ENCODE measurements around the gene OCA2.

OCA2 gene

DNA sequence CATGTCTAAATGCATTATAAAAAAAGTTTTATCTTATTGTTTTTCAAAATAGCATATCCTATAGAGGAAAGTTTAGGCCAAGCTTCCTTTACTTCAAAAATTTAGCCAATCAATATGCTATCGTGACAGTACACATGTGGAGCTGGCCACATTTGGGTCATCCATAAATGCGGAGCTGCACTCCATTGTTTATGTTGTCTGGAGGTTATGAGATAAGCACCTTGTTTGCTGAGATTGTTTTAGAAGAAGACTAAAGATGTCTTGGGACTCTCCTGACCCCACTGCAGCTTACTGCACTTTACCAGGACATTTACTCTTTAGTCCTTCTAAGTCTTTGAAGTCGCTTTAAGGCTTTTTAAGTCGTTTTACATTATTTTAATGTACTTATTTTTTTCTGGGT, 265.9 kb downstream of the OCA2 start:
- no peaks in the 10 kb centered on the region for H3K79me1 ChIP-seq (ENCODE audit: low read length)
- no peak overlapping the region for H3K14ac ChIP-seq (ENCODE audit: low read length)
- no peak overlapping the region for H2AK5ac ChIP-seq (ENCODE audit: low read length)
- no peaks in the 10 kb centered on the region for H3K27me3 ChIP-seq (ENCODE audit: insufficient read depth, low read length)
- H3K4me2 ChIP-seq (ENCODE audit: low read length) = no peak overlapping the region
- H3K79me2 ChIP-seq (ENCODE audit: control insufficient read depth, insufficient read depth, low read length, poor library complexity) = no peaks in the 10 kb centered on the region
- no peak overlapping the region for H3K4me3 ChIP-seq (ENCODE audit: low read depth, low read length)
- no peak overlapping the region for H4K8ac ChIP-seq (ENCODE audit: low read depth, low read length)
- H3K23ac ChIP-seq (ENCODE audit: low read length) = no peak overlapping the region
- DNase-seq = no peak
- H3K9me3 ChIP-seq (ENCODE audit: insufficient read depth, low read depth, low read length) = no peaks in the 10 kb centered on the region
- no peak overlapping the region for H2BK120ac ChIP-seq (ENCODE audit: insufficient read depth, low read length, poor library complexity)
- no peak overlapping the region for H3K9ac ChIP-seq (ENCODE audit: low read length)
- no peak overlapping the region for H4K12ac ChIP-seq (ENCODE audit: low read depth, low read length)
- no peaks in the 10 kb centered on the region for H3K4me1 ChIP-seq (ENCODE audit: control insufficient read depth in 1 of 2, insufficient read depth in 2 of 2, low read length in 2 of 2)
- H4K91ac ChIP-seq (ENCODE audit: low read depth, low read length) = no peak overlapping the region
- H3K36me3 ChIP-seq (ENCODE audit: control insufficient read depth in 1 of 2, insufficient read depth in 2 of 2, low read length in 2 of 2) = no peaks in the 10 kb centered on the region
- no peak overlapping the region for H3K27ac ChIP-seq (ENCODE audit: low read depth, low read length)
- H2AFZ ChIP-seq (ENCODE audit: insufficient read depth, low read length, poor library complexity) = no peak overlapping the region
- no peak overlapping the region for H3K4ac ChIP-seq (ENCODE audit: low read depth, low read length)
- no peak overlapping the region for H3K18ac ChIP-seq (ENCODE audit: low read length)
- H2BK5ac ChIP-seq (ENCODE audit: low read depth, low read length, poor library complexity) = no peak overlapping the region
- no CpG with 5 or more reads among the region's 4 CpGs for WGBS (ENCODE audit: extremely low coverage, insufficient coverage, insufficient read length)
- no peak overlapping the region for H2BK12ac ChIP-seq (ENCODE audit: low read length)

DNA sequence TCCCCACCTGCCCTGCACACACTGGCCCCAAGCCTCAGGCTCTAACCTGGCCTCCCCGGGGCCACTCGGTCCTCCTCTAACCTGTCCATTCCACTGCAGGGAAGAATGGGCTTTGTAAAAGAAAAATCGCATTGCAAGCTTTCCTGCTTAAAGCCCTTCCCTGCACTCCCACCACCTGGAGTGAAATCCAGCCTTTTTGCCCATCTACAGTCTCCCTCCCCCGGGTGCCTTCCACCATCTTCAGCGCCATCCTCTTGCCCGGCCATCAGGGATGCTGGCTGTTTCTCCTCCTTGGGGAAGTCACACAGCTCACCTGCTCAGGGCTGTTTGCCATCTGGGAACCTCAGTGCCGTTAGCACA, 266.9 kb downstream of the OCA2 start:
- Histone ChIP-seq H3K4me2 (ENCODE audit: low read length) (no peak overlapping the region), H3K36me3 (ENCODE audit: control insufficient read depth in 1 of 2, insufficient read depth in 2 of 2, low read length in 2 of 2) (no peaks in the 10 kb centered on the region), H2AFZ (ENCODE audit: insufficient read depth, low read length, poor library complexity) (no peak overlapping the region), H2BK12ac (ENCODE audit: low read length) (no peak overlapping the region), H3K27me3 (ENCODE audit: insufficient read depth, low read length) (no peaks in the 10 kb centered on the region), H3K4me1 (ENCODE audit: control insufficient read depth in 1 of 2, insufficient read depth in 2 of 2, low read length in 2 of 2) (no peaks in the 10 kb centered on the region), H3K27ac (ENCODE audit: low read depth, low read length) (no peak overlapping the region), H2AK5ac (ENCODE audit: low read length) (no peak overlapping the region), H3K4me3 (ENCODE audit: low read depth, low read length) (no peak overlapping the region), H3K79me1 (ENCODE audit: low read length) (no peaks in the 10 kb centered on the region), H3K9ac (ENCODE audit: low read length) (no peak overlapping the region), H3K23ac (ENCODE audit: low read length) (no peak overlapping the region), H2BK120ac (ENCODE audit: insufficient read depth, low read length, poor library complexity) (no peak overlapping the region), H3K18ac (ENCODE audit: low read length) (no peak overlapping the region), H4K91ac (ENCODE audit: low read depth, low read length) (no peak overlapping the region), H3K9me3 (ENCODE audit: insufficient read depth, low read depth, low read length) (no peaks in the 10 kb centered on the region), H3K14ac (ENCODE audit: low read length) (no peak overlapping the region), H3K4ac (ENCODE audit: low read depth, low read length) (no peak overlapping the region), H4K8ac (ENCODE audit: low read depth, low read length) (no peak overlapping the region), H3K79me2 (ENCODE audit: control insufficient read depth, insufficient read depth, low read length, poor library complexity) (no peaks in the 10 kb centered on the region), H2BK5ac (ENCODE audit: low read depth, low read length, poor library complexity) (no peak overlapping the region), H4K12ac (ENCODE audit: low read depth, low read length) (no peak overlapping the region)
- WGBS (ENCODE audit: extremely low coverage, insufficient coverage, insufficient read length) = no CpG with 5 or more reads among the region's 7 CpGs
- no peak for DNase-seq

DNA sequence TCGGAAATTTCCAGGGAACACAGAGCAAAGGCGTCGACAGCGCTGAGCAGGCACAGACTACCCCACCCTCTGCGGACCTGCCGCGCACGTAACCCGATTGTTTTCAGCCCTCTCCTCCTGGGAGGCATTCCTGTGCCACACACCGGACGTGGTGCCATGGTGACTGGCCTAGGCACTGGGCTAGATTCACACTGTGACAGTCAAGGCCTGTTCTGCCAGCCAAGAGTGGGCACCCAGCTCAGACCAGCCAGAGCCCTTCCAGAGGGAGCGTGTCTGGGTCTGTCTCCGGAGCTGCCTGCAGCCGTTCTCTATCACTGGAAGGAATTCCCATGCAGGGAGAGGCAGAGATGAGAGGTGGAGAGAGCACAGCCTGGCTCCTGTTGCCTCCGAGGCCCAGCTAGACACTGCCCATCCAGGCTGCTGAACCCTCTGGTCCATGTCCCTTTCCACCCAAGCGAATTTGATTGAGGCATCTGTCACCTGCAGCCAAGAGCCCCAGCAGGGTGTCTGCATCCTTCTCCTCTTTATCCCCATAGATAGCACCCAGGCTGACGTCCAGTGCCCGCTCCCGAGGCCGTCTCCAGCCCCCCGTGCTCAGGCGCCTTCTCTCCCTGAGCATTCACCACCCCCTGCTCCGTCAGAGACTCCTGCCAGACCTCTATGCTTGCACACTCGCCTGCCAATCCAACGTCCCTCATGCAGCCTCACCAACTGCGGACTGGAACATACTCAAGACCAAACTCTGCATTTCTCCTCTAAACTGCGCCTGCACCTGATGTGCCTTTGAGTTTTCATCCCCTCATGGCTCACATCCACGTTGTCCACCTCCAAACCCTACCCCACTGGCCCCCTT, 267.5 kb downstream of the OCA2 start:
- WGBS (ENCODE audit: extremely low coverage, insufficient coverage, insufficient read length) = no CpG with 5 or more reads among the region's 28 CpGs
- no peak overlapping the region for H2AFZ ChIP-seq (ENCODE audit: insufficient read depth, low read length, poor library complexity)
- H3K9ac ChIP-seq (ENCODE audit: low read length) = no peak overlapping the region
- no peak overlapping the region for H3K18ac ChIP-seq (ENCODE audit: low read length)
- no peak overlapping the region for H3K23ac ChIP-seq (ENCODE audit: low read length)
- no peak overlapping the region for H4K8ac ChIP-seq (ENCODE audit: low read depth, low read length)
- no peak overlapping the region for H3K4me2 ChIP-seq (ENCODE audit: low read length)
- no peak overlapping the region for H2BK5ac ChIP-seq (ENCODE audit: low read depth, low read length, poor library complexity)
- no peaks in the 10 kb centered on the region for H3K27me3 ChIP-seq (ENCODE audit: insufficient read depth, low read length)
- no peak overlapping the region for H3K4ac ChIP-seq (ENCODE audit: low read depth, low read length)
- no peak overlapping the region for H3K27ac ChIP-seq (ENCODE audit: low read depth, low read length)
- H3K4me3 ChIP-seq (ENCODE audit: low read depth, low read length) = no peak overlapping the region
- H3K79me1 ChIP-seq (ENCODE audit: low read length) = no peaks in the 10 kb centered on the region
- no peaks in the 10 kb centered on the region for H3K4me1 ChIP-seq (ENCODE audit: control insufficient read depth in 1 of 2, insufficient read depth in 2 of 2, low read length in 2 of 2)
- no peaks in the 10 kb centered on the region for H3K79me2 ChIP-seq (ENCODE audit: control insufficient read depth, insufficient read depth, low read length, poor library complexity)
- H4K12ac ChIP-seq (ENCODE audit: low read depth, low read length) = no peak overlapping the region
- no peaks in the 10 kb centered on the region for H3K36me3 ChIP-seq (ENCODE audit: control insufficient read depth in 1 of 2, insufficient read depth in 2 of 2, low read length in 2 of 2)
- no peaks in the 10 kb centered on the region for H3K9me3 ChIP-seq (ENCODE audit: insufficient read depth, low read depth, low read length)
- no peak overlapping the region for H2BK12ac ChIP-seq (ENCODE audit: low read length)
- no peak overlapping the region for H2BK120ac ChIP-seq (ENCODE audit: insufficient read depth, low read length, poor library complexity)
- H3K14ac ChIP-seq (ENCODE audit: low read length) = no peak overlapping the region
- DNase-seq = no peak
- H2AK5ac ChIP-seq (ENCODE audit: low read length) = no peak overlapping the region
- H4K91ac ChIP-seq (ENCODE audit: low read depth, low read length) = no peak overlapping the region

DNA sequence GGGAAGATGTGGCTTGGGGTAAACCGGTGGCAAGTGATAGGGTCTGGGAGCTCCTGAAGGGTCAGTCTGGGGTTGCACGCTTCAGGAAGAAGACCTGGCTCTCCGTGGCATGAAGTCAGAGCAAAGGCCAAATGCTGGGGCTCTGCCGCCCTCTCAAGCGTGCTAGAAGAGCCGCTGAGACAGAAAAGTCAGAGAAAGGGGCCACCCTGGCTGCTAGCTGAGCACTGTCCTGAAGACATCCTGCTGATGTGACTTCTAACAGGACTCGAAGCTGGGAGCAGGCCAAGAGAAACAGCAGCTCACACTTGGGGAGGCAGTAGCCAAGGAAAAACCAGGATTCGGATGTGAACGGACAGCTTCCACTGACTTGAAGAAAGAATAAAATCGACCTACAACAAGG, 270.4 kb downstream of the OCA2 start:
- no peak overlapping the region for H4K91ac ChIP-seq (ENCODE audit: low read depth, low read length)
- H3K79me2 ChIP-seq (ENCODE audit: control insufficient read depth, insufficient read depth, low read length, poor library complexity) = no peaks in the 10 kb centered on the region
- H3K36me3 ChIP-seq (ENCODE audit: control insufficient read depth in 1 of 2, insufficient read depth in 2 of 2, low read length in 2 of 2) = no peaks in the 10 kb centered on the region
- H3K4me3 ChIP-seq (ENCODE audit: low read depth, low read length) = no peak overlapping the region
- H3K14ac ChIP-seq (ENCODE audit: low read length) = no peak overlapping the region
- no peak overlapping the region for H3K4me2 ChIP-seq (ENCODE audit: low read length)
- no peaks in the 10 kb centered on the region for H3K4me1 ChIP-seq (ENCODE audit: control insufficient read depth in 1 of 2, insufficient read depth in 2 of 2, low read length in 2 of 2)
- H3K23ac ChIP-seq (ENCODE audit: low read length) = no peak overlapping the region
- no peaks in the 10 kb centered on the region for H3K9me3 ChIP-seq (ENCODE audit: insufficient read depth, low read depth, low read length)
- no peak overlapping the region for H4K8ac ChIP-seq (ENCODE audit: low read depth, low read length)
- H3K18ac ChIP-seq (ENCODE audit: low read length) = no peak overlapping the region
- no peak overlapping the region for H2BK120ac ChIP-seq (ENCODE audit: insufficient read depth, low read length, poor library complexity)
- H2BK5ac ChIP-seq (ENCODE audit: low read depth, low read length, poor library complexity) = no peak overlapping the region
- H2AFZ ChIP-seq (ENCODE audit: insufficient read depth, low read length, poor library complexity) = no peak overlapping the region
- no CpG with 5 or more reads among the region's 10 CpGs for WGBS (ENCODE audit: extremely low coverage, insufficient coverage, insufficient read length)
- H2BK12ac ChIP-seq (ENCODE audit: low read length) = no peak overlapping the region
- H3K4ac ChIP-seq (ENCODE audit: low read depth, low read length) = no peak overlapping the region
- no peaks in the 10 kb centered on the region for H3K79me1 ChIP-seq (ENCODE audit: low read length)
- H3K27ac ChIP-seq (ENCODE audit: low read depth, low read length) = no peak overlapping the region
- no peak overlapping the region for H2AK5ac ChIP-seq (ENCODE audit: low read length)
- no peak overlapping the region for H4K12ac ChIP-seq (ENCODE audit: low read depth, low read length)
- H3K27me3 ChIP-seq (ENCODE audit: insufficient read depth, low read length) = no peaks in the 10 kb centered on the region
- no peak for DNase-seq
- H3K9ac ChIP-seq (ENCODE audit: low read length) = no peak overlapping the region

Data from trophoblast cell (in vitro differentiated cells and primary cell).